ENCODE measurements around the gene SMC5.
"Not testable (repeated sequence)": the region's sequence is repeated elsewhere in the genome, so short reads cannot be mapped to it uniquely, and the experiment has no call there.

The SMC5 gene

GRCh38 chr9:70263421-70263820 is 4.6 kb downstream of the SMC5 start:
- no peak for DNase-seq (ENCODE audit: low read depth in 2 of 2)

- no peak for DNase-seq (ENCODE audit: low read depth in 2 of 2)
Observed at GRCh38 chr9:70278305-70278704, 19.5 kb downstream of the SMC5 start.

GRCh38 chr9:70283848-70284247 is 25.1 kb downstream of the SMC5 start:
- DNase-seq (ENCODE audit: low read depth in 2 of 2) = no peak

GRCh38 chr9:70285246-70285645 is 26.5 kb downstream of the SMC5 start:
- no peak for DNase-seq (ENCODE audit: low read depth in 2 of 2)

GRCh38 chr9:70285981-70286598 is 27.3 kb downstream of the SMC5 start:
- DNase-seq (ENCODE audit: low read depth in 2 of 2) = no peak

- DNase-seq (ENCODE audit: low read depth in 2 of 2) = no peak
Observed at GRCh38 chr9:70290626-70291025, 31.8 kb downstream of the SMC5 start.

GRCh38 chr9:70291446-70291845 is 32.7 kb downstream of the SMC5 start:
- DNase-seq (ENCODE audit: low read depth in 2 of 2) = no peak

- DNase-seq (ENCODE audit: low read depth in 2 of 2) = no peak
Observed at GRCh38 chr9:70292253-70292652, 33.5 kb downstream of the SMC5 start.

- DNase-seq (ENCODE audit: low read depth in 2 of 2) = no peak
Observed at GRCh38 chr9:70293214-70293613, 34.4 kb downstream of the SMC5 start.

- no peak for DNase-seq (ENCODE audit: low read depth in 2 of 2)
Observed at GRCh38 chr9:70297141-70297540, 38.4 kb downstream of the SMC5 start.

- DNase-seq (ENCODE audit: low read depth in 2 of 2) = no peak
Observed at GRCh38 chr9:70298245-70298771, 39.5 kb downstream of the SMC5 start.

- DNase-seq (ENCODE audit: low read depth in 2 of 2) = no peak
Observed at GRCh38 chr9:70303268-70303667, 44.5 kb downstream of the SMC5 start.

GRCh38 chr9:70304810-70305209 is 46.0 kb downstream of the SMC5 start:
- no peak for DNase-seq (ENCODE audit: low read depth in 2 of 2)

GRCh38 chr9:70315389-70315788 is 56.6 kb downstream of the SMC5 start:
- DNase-seq (ENCODE audit: low read depth in 2 of 2) = no peak

GRCh38 chr9:70318002-70318401 is 59.2 kb downstream of the SMC5 start:
- DNase-seq (ENCODE audit: low read depth in 2 of 2) = no peak

- DNase-seq (ENCODE audit: low read depth in 2 of 2) = no peak
Observed at GRCh38 chr9:70322096-70322495, 63.3 kb downstream of the SMC5 start.

- no peak for DNase-seq (ENCODE audit: low read depth in 2 of 2)
Observed at GRCh38 chr9:70324963-70325362, 66.2 kb downstream of the SMC5 start.

GRCh38 chr9:70328625-70329024 is 69.8 kb downstream of the SMC5 start:
- not testable (repeated sequence) for DNase-seq (ENCODE audit: low read depth in 2 of 2)

- no peak for DNase-seq (ENCODE audit: low read depth in 2 of 2)
Observed at GRCh38 chr9:70340572-70340971, 81.8 kb downstream of the SMC5 start.

- no peak for DNase-seq (ENCODE audit: low read depth in 2 of 2)
Observed at GRCh38 chr9:70347046-70347445, 88.3 kb downstream of the SMC5 start.

- DNase-seq (ENCODE audit: low read depth in 2 of 2) = no peak
Observed at GRCh38 chr9:70352356-70352755, 93.6 kb downstream of the SMC5 start.

- no peak for DNase-seq (ENCODE audit: low read depth in 2 of 2)
Observed at GRCh38 chr9:70352802-70353201, 94.0 kb downstream of the SMC5 start.

- no peak for DNase-seq (ENCODE audit: low read depth in 2 of 2)
Observed at GRCh38 chr9:70355801-70356200, 97.0 kb downstream of the SMC5 start.

- no peak for DNase-seq (ENCODE audit: low read depth in 2 of 2)
Observed at GRCh38 chr9:70362952-70363351, 104.2 kb downstream of the SMC5 start.

All from stimulated activated CD4-positive, alpha-beta T cell treated with anti-CD3 and anti-CD28 coated beads, Interleukin-1b, Interleukin-23, amount 100 ng/mL, for 1 hour (primary cell).